HFFc6 (cell line): Measurements from ENCODE around the gene TFB2M. TPM values are rescaled to one million over a fixed set of nuclear protein-coding genes. Genes with fewer than 3 reads are reported as not detected.

Experiments used
- DNase-seq: peaks from one replicate; pipeline ENCODE4 v3.0.0-alpha.2; 2018
- H3K27ac Mint-ChIP-seq: 2 replicates; pipeline ENCODE4 v1.8.0; 2020; ENCODE audit warnings: mild to moderate bottlenecking, mixed read lengths
- H3K27me3 Mint-ChIP-seq: 2 replicates; pipeline ENCODE4 v1.8.0; 2021; ENCODE audit warnings: mild to moderate bottlenecking, moderate library complexity, mixed read lengths; ENCODE audit not compliant: insufficient read depth
- H3K36me3 Mint-ChIP-seq: 2 replicates; pipeline ENCODE4 v1.8.0; 2021; ENCODE audit warnings: low read depth, mixed read lengths
- H3K4me1 Mint-ChIP-seq: 2 replicates; pipeline ENCODE4 v1.8.0; 2020; ENCODE audit warnings: low read depth, mixed read lengths
- H3K4me3 Mint-ChIP-seq: 2 replicates; pipeline ENCODE4 v1.8.0; 2020; ENCODE audit warnings: mild to moderate bottlenecking, moderate library complexity, mixed read lengths
- H3K9me3 Mint-ChIP-seq: 2 replicates; pipeline ENCODE4 v1.8.0; 2020; ENCODE audit warnings: mild to moderate bottlenecking, mixed read lengths
- CTCF ChIP-seq: fragments of 200-600 bp; sonication (generic); IDR thresholded peaks from 2 replicates; pipeline ENCODE4 v1.5.0; 2021; ENCODE audit warnings: antibody characterized with exemption, mild to moderate bottlenecking
- total RNA-seq, 6 experiments: library from RNA; stranded (reverse); fragmentation: NEBNext Ultra II Directional; extraction: Animal tissue kit (Norgen Biotek cat#: 25700); gene quantifications; 2 replicates in 1 of 6; 3 replicates in 5 of 6; pipeline ENCODE4 v1.2.3, GENCODE V29; 2021

TFB2M gene
- total RNA-seq, 6 experiments from 2014 or later, result 21.2 to 25.0 (median 23.0) TPM

GRCh38 chr1:246559310-246559709, 6.8 kb downstream of the TFB2M start:
- no peak overlapping the region for H3K27ac Mint-ChIP-seq
- no peak for TF ChIP-seq CTCF
- H3K4me1 Mint-ChIP-seq, result peaks cover 6% of the 10 kb centered on the region; the same call in 1 of the 2 replicates
- H3K4me3 Mint-ChIP-seq, result no peak overlapping the region
- H3K27me3 Mint-ChIP-seq, result no peaks in the 10 kb centered on the region
- H3K36me3 Mint-ChIP-seq, result peaks cover 31% of the 10 kb centered on the region
- no peak for DNase-seq
- H3K9me3 Mint-ChIP-seq, result no peaks in the 10 kb centered on the region

GRCh38 chr1:246558041-246558440, 8.0 kb downstream of the TFB2M start:
- Mint-ChIP-seq H3K9me3 (no peaks in the 10 kb centered on the region), H3K36me3 (peaks cover 40% of the 10 kb centered on the region)

GRCh38 chr1:246554201-246554600, 11.9 kb downstream of the TFB2M start:
- Mint-ChIP-seq H3K27ac (no peak overlapping the region), H3K9me3 (no peaks in the 10 kb centered on the region), H3K36me3 (peaks cover 46% of the 10 kb centered on the region), H3K4me3 (no peak overlapping the region), H3K4me1 (no peaks in the 10 kb centered on the region), H3K27me3 (no peaks in the 10 kb centered on the region)
- no peak for TF ChIP-seq CTCF
- no peak for DNase-seq

More at GRCh38 chr1:246558041-246558440, 8.0 kb downstream of the TFB2M start:
- Mint-ChIP-seq H3K27me3 (no peaks in the 10 kb centered on the region), H3K27ac (no peak overlapping the region), H3K4me1 (no peaks in the 10 kb centered on the region), H3K4me3 (no peak overlapping the region)
- TF ChIP-seq CTCF, result no peak
- DNase-seq, result no peak

DNA sequence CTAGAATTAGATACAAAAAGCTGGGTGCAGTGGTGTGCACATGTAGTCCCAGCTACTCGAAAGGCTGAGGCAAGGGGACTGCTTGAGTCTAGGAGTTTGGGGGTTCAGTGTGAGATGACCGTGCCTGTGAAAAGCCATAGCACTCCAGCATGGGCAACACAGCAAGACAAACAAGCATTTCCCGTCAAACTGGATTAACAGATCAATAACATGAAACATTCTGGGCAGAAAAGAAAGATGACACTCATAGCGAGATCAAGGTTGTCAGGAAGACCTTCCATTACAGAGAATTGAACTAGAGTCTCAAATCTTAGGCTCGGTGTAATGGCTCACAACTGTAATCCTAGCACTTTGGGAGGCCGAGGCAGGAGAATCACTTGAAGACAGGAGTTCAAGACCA, 14.0 kb downstream of the TFB2M start:
- Mint-ChIP-seq H3K4me3 (no peak overlapping the region), H3K36me3 (peaks cover 45% of the 10 kb centered on the region), H3K4me1 (no peaks in the 10 kb centered on the region), H3K27me3 (no peaks in the 10 kb centered on the region), H3K9me3 (no peaks in the 10 kb centered on the region), H3K27ac (no peak overlapping the region)
- DNase-seq, result no peak
- TF ChIP-seq CTCF, result no peak

GRCh38 chr1:246550402-246550801, 15.7 kb downstream of the TFB2M start:
- Mint-ChIP-seq H3K36me3 (peaks cover 38% of the 10 kb centered on the region), H3K27ac (no peak overlapping the region), H3K4me1 (no peaks in the 10 kb centered on the region), H3K4me3 (no peak overlapping the region), H3K9me3 (no peaks in the 10 kb centered on the region), H3K27me3 (no peaks in the 10 kb centered on the region)
- TF ChIP-seq CTCF, result no peak
- DNase-seq, result no peak

- no peak overlapping the region for H3K27ac Mint-ChIP-seq
Observed at GRCh38 chr1:246549665-246550064, 16.4 kb downstream of the TFB2M start.

More at GRCh38 chr1:246549665-246550064, 16.4 kb downstream of the TFB2M start:
- no peaks in the 10 kb centered on the region for H3K9me3 Mint-ChIP-seq
- no peak for TF ChIP-seq CTCF
- H3K36me3 Mint-ChIP-seq, result peaks cover 31% of the 10 kb centered on the region
- no peak for DNase-seq
- H3K27me3 Mint-ChIP-seq, result no peaks in the 10 kb centered on the region
- H3K4me3 Mint-ChIP-seq, result no peak overlapping the region
- H3K4me1 Mint-ChIP-seq, result no peaks in the 10 kb centered on the region
